ENCODE results near the gene SF3B1.

DNA sequence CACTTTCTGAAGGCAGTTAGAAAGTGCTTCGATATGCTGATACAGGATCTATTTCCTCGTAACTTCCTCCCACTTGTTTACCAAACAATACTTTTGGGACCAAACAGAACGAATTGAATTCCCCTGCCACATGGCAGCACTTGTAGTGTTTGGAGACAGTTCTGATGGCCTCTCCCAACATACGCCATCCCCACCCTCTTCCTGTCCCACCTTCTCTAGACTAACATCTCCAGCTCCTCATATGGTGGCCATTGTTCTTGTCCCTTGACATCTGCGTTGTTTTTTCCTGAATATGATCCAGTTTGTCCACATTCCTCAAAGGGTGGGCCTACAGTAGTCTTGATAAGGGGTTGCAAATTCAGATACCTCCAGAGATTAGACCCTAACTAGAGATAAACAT, 70.8 kb downstream of the SF3B1 start:
- TF ChIP-seq POLR2A (IDR thresholded peaks at IDR 0.05; ENCODE audit: low read depth, low read length), result no peak
- TF ChIP-seq POLR2AphosphoS5 (IDR thresholded peaks at IDR 0.05; ENCODE audit: low read depth, low read length), result no peak
- no peak for TF ChIP-seq POU2F2 (IDR thresholded peaks at IDR 0.05; ENCODE audit: low read depth, low read length)
- no peak for TF ChIP-seq SPI1 (IDR thresholded peaks at IDR 0.05; ENCODE audit: low read depth, low read length)
- TF ChIP-seq PAX5 (IDR thresholded peaks at IDR 0.05; ENCODE audit: insufficient read depth, low read length, severe bottlenecking), result no peak

Data from GM12891 (cell line).